NT2/D1 (cell line): ENCODE data around the gene ANK2.

Experiments
- SUZ12 ChIP-seq: IDR thresholded peaks from 2 replicates; pipeline ENCODE4 v1.6.1; 2011; ENCODE audit not compliant: insufficient read length, insufficient read depth; ENCODE audit errors: extremely low read depth
- YY1 ChIP-seq: IDR thresholded peaks from 2 replicates; pipeline ENCODE4 v1.6.1; 2011; ENCODE audit not compliant: insufficient read length, insufficient read depth
- ZNF274 ChIP-seq: IDR thresholded peaks from 2 replicates; pipeline ENCODE4 v1.6.1; 2011; ENCODE audit warnings: mild to moderate bottlenecking, low read depth, low read length

DNA sequence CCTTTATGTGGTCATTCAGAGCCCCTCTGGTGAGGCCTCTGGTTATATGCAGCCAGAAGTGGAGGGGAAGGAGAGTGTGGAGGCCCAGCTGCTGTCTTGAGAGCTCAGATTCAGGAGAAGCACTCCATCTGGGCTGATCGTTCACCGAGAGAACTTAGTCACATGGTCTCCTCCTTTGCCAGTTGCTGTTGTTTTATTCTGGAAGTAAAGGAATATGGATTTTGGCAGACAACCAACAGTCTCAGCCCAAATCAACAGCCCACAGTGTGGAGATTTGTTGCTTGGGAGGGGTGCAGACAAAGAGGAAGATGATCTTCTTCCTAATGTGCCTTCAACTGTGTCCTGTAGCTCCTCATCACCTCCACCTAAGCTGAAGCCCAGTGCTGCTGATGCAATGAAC is 355.4 kb downstream of the ANK2 start:
- TF ChIP-seq YY1 (no peak), ZNF274 (no peak), SUZ12 (no peak)
